Liver (tissue), 9 donors: ENCODE measurements around the gene CFAP410. TPM values are rescaled to one million over a fixed set of nuclear protein-coding genes. Genes with fewer than 3 reads are reported as not detected.
"Not testable (repeated sequence)": the region's sequence is repeated elsewhere in the genome, so short reads cannot be mapped to it uniquely, and the experiment has no call there.

ENCODE experiments used
- DNase-seq: peaks from one replicate; pipeline ENCODE4 v3.0.0-alpha.2; 2017; ENCODE audit warnings: low spot score
- H3K27ac ChIP-seq, 2 donors: one replicate each; pipeline ENCODE4 v1.7.0; 2013; ENCODE audit warnings: inconsistent platforms in 2 of 2, low read length in 2 of 2, control low read depth in 1 of 2, low read depth in 1 of 2, mild to moderate bottlenecking in 1 of 2
- H3K27me3 ChIP-seq, 4 donors: one replicate each; pipeline versions ENCODE4 v1.6.1 to v1.7.0; 2013; ENCODE audit warnings: low read length in 3 of 4, inconsistent platforms in 1 of 4, mild to moderate bottlenecking in 1 of 4, moderate library complexity in 1 of 4; ENCODE audit not compliant: control insufficient read depth in 4 of 4, insufficient read depth in 4 of 4
- H3K36me3 ChIP-seq, 4 donors: one replicate each; pipeline versions ENCODE4 v1.6.1 to v1.7.0; 2013; ENCODE audit warnings: low read length in 3 of 4, mild to moderate bottlenecking in 3 of 4, low read depth in 1 of 4, moderate library complexity in 1 of 4; ENCODE audit not compliant: control insufficient read depth in 4 of 4, insufficient read depth in 3 of 4
- H3K4me1 ChIP-seq, 4 donors: one replicate each; pipeline versions ENCODE4 v1.6.1 to v1.7.0; 2013; ENCODE audit warnings: low read length in 3 of 4, mild to moderate bottlenecking in 3 of 4, moderate library complexity in 1 of 4; ENCODE audit not compliant: control insufficient read depth in 4 of 4, insufficient read depth in 4 of 4
- H3K4me3 ChIP-seq, 3 donors: one replicate each; pipeline versions ENCODE4 v1.6.1 to v1.7.0; 2013; ENCODE audit warnings: low read length in 3 of 3, control low read depth in 1 of 3, low read depth in 1 of 3, mild to moderate bottlenecking in 1 of 3
- H3K9ac ChIP-seq, 2 donors: one replicate each; pipeline ENCODE4 v1.7.0; 2013; ENCODE audit warnings: low read length in 2 of 2, mild to moderate bottlenecking in 2 of 2, moderate library complexity in 2 of 2, control low read depth in 1 of 2, low read depth in 1 of 2
- H3K9me3 ChIP-seq, 4 donors: one replicate each; pipeline versions ENCODE4 v1.6.1 to v1.7.0; 2013; ENCODE audit warnings: low read length in 3 of 4; ENCODE audit not compliant: control insufficient read depth in 4 of 4
- ATF3 ChIP-seq: IDR thresholded peaks from 2 replicates; pipeline ENCODE4 v1.6.1; 2016; ENCODE audit warnings: antibody characterized with exemption
- CTCF ChIP-seq: fragments of 150-350 bp; IDR thresholded peaks from 2 replicates; pipeline ENCODE4 v1.5.1; 2017; ENCODE audit warnings: improper control_type of control experiment, low read depth, low read length; ENCODE audit not compliant: missing input control
- EGR1 ChIP-seq, 2 donors: IDR thresholded peaks; 2 replicates each; pipeline ENCODE4 v1.6.1; 2016 to 2018; ENCODE audit warnings: antibody characterized with exemption in 2 of 2, low read depth in 2 of 2
- REST ChIP-seq: IDR thresholded peaks from 2 replicates; pipeline ENCODE4 v1.6.1; 2016; ENCODE audit warnings: antibody characterized with exemption, mild to moderate bottlenecking
- SP1 ChIP-seq: IDR thresholded peaks from 2 replicates; pipeline ENCODE4 v1.6.1; 2018; ENCODE audit warnings: antibody characterized with exemption, mild to moderate bottlenecking
- TAF1 ChIP-seq: conservative IDR thresholded peaks from 2 replicates; pipeline ENCODE4 v1.6.1; 2016; ENCODE audit warnings: antibody characterized with exemption, mild to moderate bottlenecking
- WGBS: extraction: QIAGEN DNeasy Blood & Tissue Kit; methylation state at CpG from one replicate; pipeline ENCODE4 v1.1.7; 2013; 5-methylcytosine and 5-hydroxymethylcytosine counted together
- polyA plus RNA-seq, 2 donors: library from polyadenylated mRNA; stranded (reverse) in 1 of 2; unstranded in 1 of 2; fragments of 200-250 nt in 1 of 2; fragments of >200 nt in 1 of 2; fragmentation: Nextera tagmentation in 1 of 2; extraction: Ambion mirVana in 1 of 2; gene quantifications; one replicate each; pipeline versions ENCODE4 v1.2.1 to v1.2.3, GENCODE V29; 2013 to 2015
- total RNA-seq, 2 donors: library from RNA; depleted of rRNA; stranded (reverse); fragments of >200 nt; gene quantifications; one replicate each; pipeline ENCODE4 v1.2.3, GENCODE V29; 2014
- TF ChIP-seq, protein P1 (sequence below): IDR thresholded peaks from 2 replicates; pipeline ENCODE4 v1.6.1; 2016; ENCODE audit warnings: antibody characterized with exemption
- donor health status: healthy.
- donor health status: healthy.
- donor health status: healthy.
- donor health status: healthy.
- donor health status: healthy.

The CFAP410 gene
- total and polyA plus RNA-seq, 4 donors: 7.9 to 16.3 (median 12.3) TPM

- H3K27me3 ChIP-seq: no peaks in the 10 kb centered on the region
- TF ChIP-seq SP1 (no peak), REST (no peak), EGR1 (IDR thresholded peaks at IDR 0.05; ENCODE audit: low read depth in 2 of 2) (no peak), ATF3 (no peak)
- TF ChIP-seq, protein P1, sequence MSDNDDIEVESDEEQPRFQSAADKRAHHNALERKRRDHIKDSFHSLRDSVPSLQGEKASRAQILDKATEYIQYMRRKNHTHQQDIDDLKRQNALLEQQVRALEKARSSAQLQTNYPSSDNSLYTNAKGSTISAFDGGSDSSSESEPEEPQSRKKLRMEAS: no peak
- H3K4me3 ChIP-seq: no peak overlapping the region
- no peak overlapping the region for H3K9ac ChIP-seq
- no peak for DNase-seq
- no peaks in the 10 kb centered on the region for H3K36me3 ChIP-seq
- no peaks in the 10 kb centered on the region for H3K4me1 ChIP-seq
- no peak overlapping the region for H3K27ac ChIP-seq
- H3K9me3 ChIP-seq: no peaks in the 10 kb centered on the region
- WGBS: 85% methylated on average over 22 of the region's 22 CpGs
Measured at GRCh38 chr21:44364151-44365053, 25.2 kb upstream of the CFAP410 start.

- no peaks in the 10 kb centered on the region for H3K9me3 ChIP-seq
- H3K4me1 ChIP-seq: no peaks in the 10 kb centered on the region
- TF ChIP-seq CTCF (no peak), TAF1 (no peak)
- TF ChIP-seq, protein P1: no peak
- H3K27ac ChIP-seq: no peak overlapping the region
- H3K9ac ChIP-seq: no peak overlapping the region
- H3K4me3 ChIP-seq: no peak overlapping the region
- no peak for DNase-seq
- H3K36me3 ChIP-seq: no peaks in the 10 kb centered on the region
- 99% methylated on average over 1 of the region's 1 CpG for WGBS
- no peaks in the 10 kb centered on the region for H3K27me3 ChIP-seq
Measured at GRCh38 chr21:44363278-44363677, 24.1 kb upstream of the CFAP410 start.

DNA sequence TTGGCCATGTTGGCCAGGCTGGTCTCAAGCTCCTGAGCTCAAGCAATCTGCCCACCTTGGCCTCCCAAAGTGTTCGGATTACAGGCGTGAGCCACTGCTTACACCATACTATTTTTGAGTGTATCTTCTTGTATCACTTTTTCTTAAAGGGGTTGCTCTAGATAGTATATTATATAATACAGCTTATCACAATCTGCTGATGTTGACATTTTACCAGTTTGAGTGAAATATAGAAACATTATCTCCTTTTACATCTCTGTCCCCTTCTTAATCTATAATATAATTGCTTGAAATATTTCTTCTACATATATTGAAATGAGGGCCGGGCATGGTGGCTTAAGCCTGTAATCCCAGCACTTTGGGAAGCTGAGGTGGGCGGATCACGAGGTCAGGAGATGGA, 22.7 kb upstream of the CFAP410 start:
- H3K9me3 ChIP-seq: not testable (repeated sequence)
- 84% methylated on average over 5 of the region's 5 CpGs for WGBS

More for the DNA sequence above, 22.7 kb upstream of the CFAP410 start:
- not testable (repeated sequence) for H3K36me3 ChIP-seq, DNase-seq, H3K27ac ChIP-seq, H3K4me1 ChIP-seq, H3K4me3 ChIP-seq, H3K9ac ChIP-seq, H3K27me3 ChIP-seq
